Prostate gland (tissue), 2 donors: ENCODE data around the gene CNKSR2. TPM values are rescaled to one million over a fixed set of nuclear protein-coding genes. Genes with fewer than 3 reads are reported as not detected.

Experiments used
- DNase-seq: peaks from one replicate; pipeline ENCODE4 v3.0.0-alpha.2; 2019; ENCODE audit warnings: low spot score
- H3K27ac ChIP-seq, 2 donors: fragments of 200-600 bp; sonication (generic); 2 replicates each; pipeline ENCODE4 v1.5.1; 2017 to 2019
- H3K27me3 ChIP-seq: fragments of 200-600 bp; sonication (generic); replicated peaks from 2 replicates; pipeline ENCODE4 v1.5.1; 2019; ENCODE audit not compliant: insufficient read depth
- H3K36me3 ChIP-seq, 2 donors: fragments of 200-600 bp; sonication (generic); 1 replicate in 1 of 2; 2 replicates in 1 of 2; pipeline versions ENCODE4 v1.5.1 to v1.8.1; 2017 to 2019
- H3K4me1 ChIP-seq: fragments of 200-600 bp; sonication (generic); replicated peaks from 2 replicates; pipeline ENCODE4 v1.5.1; 2019
- H3K4me3 ChIP-seq, 2 donors: fragments of 200-600 bp; sonication (generic); 2 replicates each; pipeline ENCODE4 v1.5.1; 2017 to 2019
- H3K9me3 ChIP-seq: fragments of 200-600 bp; sonication (generic); 2 replicates; pipeline ENCODE4 v1.5.1; 2017
- CTCF ChIP-seq, 4 experiments: fragments of 200-600 bp in 2 of 4; fragments of 450-650 bp in 2 of 4; sonication (generic) in 2 of 4; IDR thresholded peaks; 1 replicate in 3 of 4; 2 replicates in 1 of 4; pipeline ENCODE4 v1.5.1; 2016 to 2019; ENCODE audit warnings: antibody characterized with exemption in 4 of 4, mild to moderate bottlenecking in 2 of 4, moderate library complexity in 2 of 4
- POLR2A ChIP-seq: fragments of 450-650 bp; IDR thresholded peaks from one replicate; pipeline ENCODE4 v1.6.1; 2016; ENCODE audit warnings: antibody characterized with exemption, mild to moderate bottlenecking
- POLR2AphosphoS5 ChIP-seq: sonication (generic); formaldehyde crosslinking; IDR thresholded peaks from one replicate; pipeline ENCODE4 v1.6.1; 2017; ENCODE audit warnings: antibody characterized with exemption
- WGBS: methylation state at CpG from one replicate; pipeline ENCODE4 v1.1.5; 2018; 5-methylcytosine and 5-hydroxymethylcytosine counted together
- intact Hi-C: fragments of 100-400 bp; cut with DNase I; formaldehyde crosslinking; loops from one replicate; pipeline ENCODE4 v1.14.2; 2022
- total RNA-seq, 2 donors: library from RNA; depleted of rRNA; stranded (reverse); fragments of >200 nt; gene quantifications; one replicate each; pipeline ENCODE4 v1.1.0, GENCODE V29; 2016

Gene CNKSR2
- total RNA-seq, 2 donors from 2014 or later: 6.8 to 10.0 TPM

DNA sequence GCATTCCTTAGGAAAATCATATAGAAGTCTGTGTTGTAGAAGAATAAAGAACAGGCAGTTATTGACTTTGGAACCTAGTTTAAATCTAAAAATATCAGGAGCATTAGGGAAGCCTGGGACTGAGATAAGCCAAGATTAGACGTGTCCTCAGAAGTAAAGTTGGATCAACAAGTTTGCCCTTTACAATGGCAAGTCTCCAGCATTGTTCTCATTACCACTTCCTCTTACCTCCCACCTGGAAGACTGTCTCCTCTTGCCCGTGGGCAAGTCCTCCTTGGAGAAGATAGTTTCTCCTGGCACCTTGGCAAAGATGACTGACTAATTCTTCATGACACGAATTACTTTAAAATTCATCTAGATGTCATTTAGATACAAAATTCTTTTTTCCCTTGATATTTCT is 37.8 kb downstream of the CNKSR2 start:
- no peak overlapping the region for H3K4me3 ChIP-seq
- TF ChIP-seq POLR2AphosphoS5: no peak
- no peak for TF ChIP-seq CTCF (IDR thresholded peaks at IDR 0.05)
- TF ChIP-seq POLR2A: no peak
- intact Hi-C loops: no loop called here
- no peaks in the 10 kb centered on the region for H3K4me1 ChIP-seq
- no peaks in the 10 kb centered on the region for H3K9me3 ChIP-seq
- no peaks in the 10 kb centered on the region for H3K27me3 ChIP-seq
- H3K27ac ChIP-seq: no peak overlapping the region
- H3K36me3 ChIP-seq: no peaks in the 10 kb centered on the region
- WGBS: 19% methylated on average over 3 of the region's 3 CpGs
- peak; percentile 4 for DNase-seq

- WGBS: 61% methylated on average over 3 of the region's 3 CpGs
- TF ChIP-seq POLR2AphosphoS5 (no peak), POLR2A (no peak), CTCF (IDR thresholded peaks at IDR 0.05) (no peak)
- DNase-seq: no peak
- Histone ChIP-seq H3K4me1 (no peaks in the 10 kb centered on the region), H3K4me3 (no peak overlapping the region), H3K27ac (no peak overlapping the region), H3K36me3 (no peaks in the 10 kb centered on the region), H3K9me3 (no peaks in the 10 kb centered on the region), H3K27me3 (no peaks in the 10 kb centered on the region)
- intact Hi-C loops: no loop called here
These were observed 38.7 kb downstream of the CNKSR2 start for GRCh38 chrX:21412883-21413282.

- WGBS: 91% methylated on average over 2 of the region's 2 CpGs
- Histone ChIP-seq H3K4me1 (no peaks in the 10 kb centered on the region), H3K4me3 (no peak overlapping the region), H3K27me3 (no peaks in the 10 kb centered on the region), H3K27ac (no peak overlapping the region), H3K9me3 (no peaks in the 10 kb centered on the region), H3K36me3 (no peaks in the 10 kb centered on the region)
- intact Hi-C loops: no loop called here
- no peak for DNase-seq
- no peak for TF ChIP-seq CTCF (IDR thresholded peaks at IDR 0.05)
- no peak for TF ChIP-seq POLR2AphosphoS5
- TF ChIP-seq POLR2A: no peak
These were observed 52.9 kb downstream of the CNKSR2 start for GRCh38 chrX:21427086-21427485.

- DNase-seq: no peak
- 96% methylated on average over 1 of the region's 1 CpG for WGBS
- H3K36me3 ChIP-seq: no peaks in the 10 kb centered on the region
- H3K4me3 ChIP-seq: no peak overlapping the region
- TF ChIP-seq POLR2AphosphoS5: no peak
- TF ChIP-seq CTCF (IDR thresholded peaks at IDR 0.05): no peak
- TF ChIP-seq POLR2A: no peak
- no peaks in the 10 kb centered on the region for H3K27me3 ChIP-seq
- H3K27ac ChIP-seq: no peak overlapping the region
- intact Hi-C loops: no loop called here
- H3K9me3 ChIP-seq: no peaks in the 10 kb centered on the region
- no peaks in the 10 kb centered on the region for H3K4me1 ChIP-seq
These were observed 62.8 kb downstream of the CNKSR2 start for GRCh38 chrX:21437036-21437435.

GRCh38 chrX:21438792-21439191 is 64.6 kb downstream of the CNKSR2 start:
- DNase-seq: no peak
- WGBS: 52% methylated on average over 1 of the region's 1 CpG
- intact Hi-C loops: no loop called here

More at GRCh38 chrX:21438792-21439191, 64.6 kb downstream of the CNKSR2 start:
- Histone ChIP-seq H3K27me3 (no peaks in the 10 kb centered on the region), H3K4me3 (no peak overlapping the region), H3K36me3 (no peaks in the 10 kb centered on the region), H3K27ac (no peak overlapping the region), H3K9me3 (no peaks in the 10 kb centered on the region), H3K4me1 (no peaks in the 10 kb centered on the region)
- TF ChIP-seq POLR2AphosphoS5: no peak
- TF ChIP-seq POLR2A: no peak
- TF ChIP-seq CTCF (IDR thresholded peaks at IDR 0.05): no peak
